NCI-H2196 treated with DMSO at 0.1 percent for 48 hours (cell line): ENCODE data around the gene TMEM236.

Experiments used
- DNase-seq: peaks from one replicate; lab custom pipeline; 2025; ENCODE audit not compliant: unreplicated experiment; lab: John Stamatoyannopoulos, UW

The TMEM236 gene

GRCh38 chr10:17819836-17820235 is 67.8 kb downstream of the TMEM236 start:
- no peak for DNase-seq

GRCh38 chr10:17820943-17821342 is 68.9 kb downstream of the TMEM236 start:
- no peak for DNase-seq

GRCh38 chr10:17821893-17822292 is 69.9 kb downstream of the TMEM236 start:
- no peak for DNase-seq

- DNase-seq = no peak
Measured at GRCh38 chr10:17831341-17831740, 79.3 kb downstream of the TMEM236 start.

GRCh38 chr10:17831896-17832295 is 79.9 kb downstream of the TMEM236 start:
- DNase-seq = no peak

GRCh38 chr10:17833656-17834055 is 81.7 kb downstream of the TMEM236 start:
- no peak for DNase-seq

- no peak for DNase-seq
Measured at GRCh38 chr10:17835688-17836087, 83.7 kb downstream of the TMEM236 start.

- DNase-seq = no peak
Measured at GRCh38 chr10:17836942-17837341, 84.9 kb downstream of the TMEM236 start.

- DNase-seq = no peak
Measured at GRCh38 chr10:17838080-17838648, 86.2 kb downstream of the TMEM236 start.

GRCh38 chr10:17841050-17841449 is 89.0 kb downstream of the TMEM236 start:
- DNase-seq = no peak

- no peak for DNase-seq
Measured at GRCh38 chr10:17842641-17843040, 90.6 kb downstream of the TMEM236 start.

- DNase-seq = no peak
Measured at GRCh38 chr10:17847585-17848296, 95.7 kb downstream of the TMEM236 start.

- no peak for DNase-seq
Measured at GRCh38 chr10:17848646-17849045, 96.6 kb downstream of the TMEM236 start.
